Gastroesophageal sphincter (tissue), 4 donors: Measurements from ENCODE around the gene F2RL1. TPM values are rescaled to one million over a fixed set of nuclear protein-coding genes. Genes with fewer than 3 reads are reported as not detected.
"Not testable (repeated sequence)": the region's sequence is repeated elsewhere in the genome, so short reads cannot be mapped to it uniquely, and the experiment has no call there.

ENCODE experiments used
- ATAC-seq: fragments of 150-250 bp; one replicate; pipeline ENCODE4 v1.9.1; 2016; ENCODE audit warnings: mild to moderate bottlenecking, moderate library complexity
- H3K27ac ChIP-seq, 4 donors: fragments of 200-600 bp; sonication (generic) in 3 of 4; 1 replicate in 3 of 4; 2 replicates in 1 of 4; pipeline ENCODE4 v1.5.1; 2016 to 2019
- H3K27me3 ChIP-seq: fragments of 200-600 bp; sonication (generic); one replicate; pipeline ENCODE4 v1.5.1; 2019
- H3K36me3 ChIP-seq, 2 donors: fragments of 200-600 bp; sonication (generic); one replicate each; pipeline ENCODE4 v1.5.1; 2019; ENCODE audit warnings: control low read depth in 1 of 2
- H3K4me1 ChIP-seq, 3 donors: fragments of 200-600 bp; sonication (generic); 1 replicate in 2 of 3; 2 replicates in 1 of 3; pipeline ENCODE4 v1.5.1; 2016 to 2019; ENCODE audit warnings: control low read depth in 2 of 3
- H3K4me3 ChIP-seq, 2 donors: fragments of 200-600 bp; sonication (generic); one replicate each; pipeline ENCODE4 v1.5.1; 2019; ENCODE audit warnings: mild to moderate bottlenecking in 1 of 2, moderate library complexity in 1 of 2
- H3K9me3 ChIP-seq, 3 donors: fragments of 200-600 bp; sonication (generic); one replicate each; pipeline ENCODE4 v1.5.1; 2017 to 2019; ENCODE audit warnings: control low read depth in 2 of 3
- EP300 ChIP-seq: sonication (generic); formaldehyde crosslinking; IDR thresholded peaks from one replicate; pipeline ENCODE4 v1.6.1; 2017; ENCODE audit warnings: antibody characterized with exemption, mild to moderate bottlenecking
- POLR2A ChIP-seq, 2 donors: fragments of 450-650 bp; IDR thresholded peaks; one replicate each; pipeline ENCODE4 v1.6.1; 2017; ENCODE audit warnings: antibody characterized with exemption in 2 of 2, mild to moderate bottlenecking in 2 of 2, moderate library complexity in 1 of 2
- POLR2AphosphoS5 ChIP-seq: sonication (generic); formaldehyde crosslinking; IDR thresholded peaks from one replicate; pipeline ENCODE4 v1.6.1; 2017; ENCODE audit warnings: antibody characterized with exemption
- WGBS, 2 donors: methylation state at CpG; one replicate each; pipeline ENCODE4 v1.1.5; 2018; ENCODE audit warnings: low coverage in 1 of 2; 5-methylcytosine and 5-hydroxymethylcytosine counted together
- total RNA-seq, 4 donors: library from RNA; depleted of rRNA; stranded (reverse); fragments of >200 nt; gene quantifications; one replicate each; pipeline ENCODE4 v1.1.0, GENCODE V29; 2016
- TF ChIP-seq, protein P1 (sequence below), 4 experiments: fragments of 200-600 bp in 2 of 4; fragments of 450-650 bp in 2 of 4; sonication (generic) in 1 of 4; IDR thresholded peaks; one replicate each; pipeline ENCODE4 v1.5.1; 2017 to 2019; ENCODE audit warnings: antibody characterized with exemption in 4 of 4, mild to moderate bottlenecking in 2 of 4, moderate library complexity in 2 of 4

Gene F2RL1
- total RNA-seq, 4 donors from 2014 or later, result 0.50 to 3.4 (median 0.81) TPM; not detected in 1

DNA sequence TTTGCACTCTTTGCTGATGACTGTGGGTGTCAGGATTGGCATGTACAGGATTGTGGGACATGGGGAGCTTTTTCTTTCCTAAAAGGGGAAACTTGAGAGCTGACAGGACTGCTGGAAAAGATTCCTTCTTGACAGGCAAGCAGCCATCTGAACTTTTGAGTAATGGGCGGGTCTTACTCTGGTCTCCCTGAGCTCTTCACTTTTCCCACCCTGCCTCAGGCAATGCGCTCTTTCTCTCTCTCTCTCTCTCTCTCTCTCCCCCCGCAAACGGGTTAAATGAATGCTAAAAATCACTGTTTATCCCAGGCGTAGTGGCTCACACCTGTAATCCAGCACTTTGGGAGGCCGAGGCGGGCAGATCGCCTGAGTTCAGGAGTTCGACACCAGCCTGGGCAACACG, 37.1 kb upstream of the F2RL1 start:
- Histone ChIP-seq H3K9me3 (no peaks in the 10 kb centered on the region), H3K4me3 (no peak overlapping the region), H3K27me3 (no peaks in the 10 kb centered on the region), H3K27ac (no peak overlapping the region), H3K36me3 (no peaks in the 10 kb centered on the region), H3K4me1 (peaks cover 0 to 2% (median 0%) of the 10 kb centered on the region in 3 donors)
- TF ChIP-seq POLR2AphosphoS5 (no peak), EP300 (no peak), POLR2A (IDR thresholded peaks at IDR 0.05) (no peak)
- TF ChIP-seq, protein P1, sequence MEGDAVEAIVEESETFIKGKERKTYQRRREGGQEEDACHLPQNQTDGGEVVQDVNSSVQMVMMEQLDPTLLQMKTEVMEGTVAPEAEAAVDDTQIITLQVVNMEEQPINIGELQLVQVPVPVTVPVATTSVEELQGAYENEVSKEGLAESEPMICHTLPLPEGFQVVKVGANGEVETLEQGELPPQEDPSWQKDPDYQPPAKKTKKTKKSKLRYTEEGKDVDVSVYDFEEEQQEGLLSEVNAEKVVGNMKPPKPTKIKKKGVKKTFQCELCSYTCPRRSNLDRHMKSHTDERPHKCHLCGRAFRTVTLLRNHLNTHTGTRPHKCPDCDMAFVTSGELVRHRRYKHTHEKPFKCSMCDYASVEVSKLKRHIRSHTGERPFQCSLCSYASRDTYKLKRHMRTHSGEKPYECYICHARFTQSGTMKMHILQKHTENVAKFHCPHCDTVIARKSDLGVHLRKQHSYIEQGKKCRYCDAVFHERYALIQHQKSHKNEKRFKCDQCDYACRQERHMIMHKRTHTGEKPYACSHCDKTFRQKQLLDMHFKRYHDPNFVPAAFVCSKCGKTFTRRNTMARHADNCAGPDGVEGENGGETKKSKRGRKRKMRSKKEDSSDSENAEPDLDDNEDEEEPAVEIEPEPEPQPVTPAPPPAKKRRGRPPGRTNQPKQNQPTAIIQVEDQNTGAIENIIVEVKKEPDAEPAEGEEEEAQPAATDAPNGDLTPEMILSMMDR (IDR thresholded peaks at IDR 0.05), result no peak
- no peak for ATAC-seq
- WGBS, 2 donors, result 74% methylated on average over 4 of the region's 10 CpGs; no CpG with 5 or more reads in 1 of the 2 donors

DNA sequence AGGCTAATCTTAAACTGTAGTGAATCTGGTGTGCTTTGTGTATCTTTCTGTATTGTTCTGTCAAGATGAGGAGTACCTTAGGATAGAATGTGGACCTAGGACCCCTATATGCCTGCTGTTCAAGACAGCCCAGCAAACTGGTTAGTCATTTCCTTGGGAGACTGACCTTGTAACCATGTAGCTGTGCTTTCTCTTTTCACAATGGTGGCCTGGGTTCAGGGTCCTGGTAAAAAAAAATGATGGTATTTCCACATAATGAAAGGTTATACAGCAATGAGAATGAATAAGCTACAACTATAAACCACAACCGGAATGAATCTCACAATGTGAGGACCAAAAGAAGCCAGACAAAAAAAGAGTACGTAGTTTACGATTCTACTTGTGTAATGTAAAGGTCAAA, 36.4 kb upstream of the F2RL1 start:
- H3K27me3 ChIP-seq, result no peaks in the 10 kb centered on the region
- no peak for ATAC-seq
- H3K36me3 ChIP-seq, result no peaks in the 10 kb centered on the region
- WGBS, 2 donors, result 92 to 95% methylated on average over 3 of the region's 3 CpGs
- no peak overlapping the region for H3K27ac ChIP-seq
- no peaks in the 10 kb centered on the region for H3K9me3 ChIP-seq
- H3K4me1 ChIP-seq, result peaks cover 0 to 8% (median 0%) of the 10 kb centered on the region in 3 donors
- no peak for TF ChIP-seq EP300
- no peak for TF ChIP-seq POLR2AphosphoS5
- TF ChIP-seq, protein P1 (IDR thresholded peaks at IDR 0.05), result no peak
- no peak for TF ChIP-seq POLR2A (IDR thresholded peaks at IDR 0.05)
- no peak overlapping the region for H3K4me3 ChIP-seq

DNA sequence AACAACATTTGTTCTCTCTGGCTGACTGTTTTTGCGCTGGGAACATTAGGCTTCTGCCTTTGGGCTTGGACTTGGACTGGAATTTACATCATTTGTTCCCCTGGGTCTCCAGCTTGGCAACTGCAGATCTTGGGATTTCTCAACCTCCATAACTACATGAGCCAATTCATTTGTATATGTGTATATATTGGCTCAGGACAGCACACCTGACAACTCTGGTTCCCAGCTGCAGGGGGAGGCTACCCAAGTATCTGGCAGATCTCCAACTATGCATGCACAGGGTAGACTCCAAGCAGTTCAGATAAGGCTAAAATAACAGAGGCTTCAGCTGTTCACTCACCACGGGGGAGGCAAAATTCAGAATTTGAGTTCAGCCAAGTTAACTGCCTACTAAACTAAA, 31.6 kb upstream of the F2RL1 start:
- Histone ChIP-seq H3K36me3 (no peaks in the 10 kb centered on the region), H3K4me1 (peaks cover 0 to 37% (median 11%) of the 10 kb centered on the region in 3 donors), H3K27me3 (no peaks in the 10 kb centered on the region), H3K4me3 (no peak overlapping the region), H3K9me3 (no peaks in the 10 kb centered on the region), H3K27ac (peak overlapping the region in 3 of 4 donors; percentile 43 to 54 (median 47))
- 22 to 31% methylated on average over 2 of the region's 2 CpGs for WGBS, 2 donors
- TF ChIP-seq EP300, result no peak
- TF ChIP-seq, protein P1 (IDR thresholded peaks at IDR 0.05), result no peak
- TF ChIP-seq POLR2AphosphoS5, result peak; percentile 59
- TF ChIP-seq POLR2A (IDR thresholded peaks at IDR 0.05), result no peak
- ATAC-seq, result peak; percentile 70

DNA sequence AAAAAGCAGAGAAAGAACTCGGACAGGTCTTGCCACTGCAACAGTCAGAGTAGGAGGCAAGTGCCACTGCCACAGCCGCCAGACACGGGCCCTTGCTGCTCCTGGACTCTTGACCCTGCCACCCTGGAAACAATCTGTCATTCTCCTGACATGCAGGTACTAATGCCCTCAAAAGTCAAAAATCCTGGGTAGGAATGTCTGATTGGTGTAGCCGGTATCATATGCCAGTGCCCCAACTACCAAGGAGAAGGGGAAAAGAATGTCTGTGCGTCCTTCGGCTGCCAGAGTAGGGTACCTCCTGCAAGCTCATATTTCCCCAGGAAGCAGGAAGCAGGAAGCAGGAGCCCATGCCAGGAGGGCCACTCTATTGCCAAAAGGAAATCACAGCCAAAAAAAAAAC, 30.5 kb upstream of the F2RL1 start:
- Histone ChIP-seq H3K4me1 (peaks cover 0 to 37% (median 11%) of the 10 kb centered on the region in 3 donors), H3K27me3 (no peaks in the 10 kb centered on the region), H3K36me3 (no peaks in the 10 kb centered on the region), H3K27ac (no peak overlapping the region), H3K9me3 (no peaks in the 10 kb centered on the region), H3K4me3 (no peak overlapping the region)
- ATAC-seq, result no peak
- WGBS, 2 donors, result 64 to 89% methylated on average over 3 to 6 of the region's 6 CpGs
- TF ChIP-seq, protein P1 (IDR thresholded peaks at IDR 0.05), result no peak
- TF ChIP-seq POLR2A (IDR thresholded peaks at IDR 0.05) (no peak), EP300 (no peak), POLR2AphosphoS5 (no peak)

DNA sequence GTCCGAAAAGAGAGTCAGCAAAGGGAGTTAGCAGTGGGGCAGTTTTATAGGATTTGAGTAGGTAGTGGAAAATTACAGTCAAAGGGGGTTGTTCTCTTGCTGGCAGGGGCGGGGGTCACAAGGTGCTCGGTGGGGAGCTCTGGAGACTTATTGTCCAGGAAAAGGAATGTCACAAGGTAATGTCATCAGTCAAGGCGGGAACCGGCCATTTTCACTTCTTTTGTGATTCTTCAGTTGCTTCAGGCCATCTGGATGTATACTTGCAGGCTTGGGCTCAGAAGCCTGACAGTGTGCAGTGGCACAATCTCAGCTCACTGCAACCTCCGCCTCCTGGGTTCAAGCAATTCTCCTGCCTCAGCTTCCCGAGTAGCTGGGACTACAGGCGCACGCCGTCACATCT, 29.6 kb upstream of the F2RL1 start:
- WGBS, 2 donors, result 82 to 91% methylated on average over 2 to 10 of the region's 10 CpGs
- peak overlapping the region in 2 of 4 donors; percentile 69 to 71 for H3K27ac ChIP-seq
- H3K36me3 ChIP-seq, H3K27me3 ChIP-seq, ATAC-seq, H3K4me3 ChIP-seq, H3K9me3 ChIP-seq: not testable (repeated sequence)
- peaks cover 0 to 37% (median 11%) of the 10 kb centered on the region in 3 donors for H3K4me1 ChIP-seq
